Glutamatergic neuron (in vitro differentiated cells): ENCODE measurements around the gene ZNF451. TPM values are rescaled to one million over a fixed set of nuclear protein-coding genes. Genes with fewer than 3 reads are reported as not detected.
A peak's percentile ranks its signal among the peaks of the same experiment; 100 is the strongest.
"Not testable (repeated sequence)": the region's sequence is repeated elsewhere in the genome, so short reads cannot be mapped to it uniquely, and the experiment has no call there.

Experiments
- DNase-seq: peaks from one replicate; pipeline ENCODE4 v3.0.0; 2022
- H3K27ac Mint-ChIP-seq: one replicate; pipeline ENCODE4 v1.8.0; 2020; ENCODE audit warnings: mild to moderate bottlenecking, mixed read lengths, inconsistent platforms; ENCODE audit not compliant: unreplicated experiment
- H3K27me3 Mint-ChIP-seq: one replicate; pipeline ENCODE4 v1.8.0; 2020; ENCODE audit warnings: mild to moderate bottlenecking, moderate library complexity, mixed read lengths, inconsistent platforms; ENCODE audit not compliant: unreplicated experiment
- H3K36me3 Mint-ChIP-seq: one replicate; pipeline ENCODE4 v1.8.0; 2020; ENCODE audit warnings: mild to moderate bottlenecking, mixed read lengths, inconsistent platforms; ENCODE audit not compliant: unreplicated experiment
- H3K4me1 Mint-ChIP-seq: one replicate; pipeline ENCODE4 v1.8.0; 2020; ENCODE audit warnings: mild to moderate bottlenecking, low read depth, mixed read lengths, inconsistent platforms; ENCODE audit not compliant: unreplicated experiment
- H3K4me3 Mint-ChIP-seq: one replicate; pipeline ENCODE4 v1.8.0; 2020; ENCODE audit warnings: mild to moderate bottlenecking, mixed read lengths, inconsistent platforms; ENCODE audit not compliant: unreplicated experiment
- H3K9me3 Mint-ChIP-seq: one replicate; pipeline ENCODE4 v1.8.0; 2020; ENCODE audit warnings: mild to moderate bottlenecking, moderate library complexity, mixed read lengths, inconsistent platforms; ENCODE audit not compliant: unreplicated experiment
- CTCF ChIP-seq: fragments of 200-600 bp; sonication (generic); IDR thresholded peaks from one replicate; pipeline ENCODE4 v1.5.0; 2021; ENCODE audit not compliant: partially characterized antibody, unreplicated experiment
- total RNA-seq: library from RNA; stranded (reverse); fragmentation: NEBNext Ultra II Directional; extraction: Animal tissue kit (Norgen Biotek cat#: 25700); gene quantifications from one replicate; pipeline ENCODE4 v1.2.1, GENCODE V29; 2021; ENCODE audit not compliant: unreplicated experiment

The ZNF451 gene
- total RNA-seq, 1 donor from 2014 or later: 79.6 TPM

- H3K27me3 Mint-ChIP-seq: peaks cover 8% of the 10 kb centered on the region
- peaks cover 11% of the 10 kb centered on the region for H3K4me1 Mint-ChIP-seq
- no peaks in the 10 kb centered on the region for H3K9me3 Mint-ChIP-seq
- no peak overlapping the region for H3K4me3 Mint-ChIP-seq
- no peak overlapping the region for H3K27ac Mint-ChIP-seq
- TF ChIP-seq CTCF: no peak
- H3K36me3 Mint-ChIP-seq: no peaks in the 10 kb centered on the region
- no peak for DNase-seq
These were observed 4.5 kb upstream of the ZNF451 start for GRCh38 chr6:57085471-57085870.

- Mint-ChIP-seq H3K4me1 (peaks cover 17% of the 10 kb centered on the region), H3K27ac (no peak overlapping the region), H3K36me3 (no peaks in the 10 kb centered on the region), H3K4me3 (no peak overlapping the region), H3K9me3 (no peaks in the 10 kb centered on the region), H3K27me3 (peaks cover 6% of the 10 kb centered on the region)
- TF ChIP-seq CTCF: no peak
- DNase-seq: no peak
These were observed 3.1 kb upstream of the ZNF451 start for GRCh38 chr6:57086843-57087242.

- Mint-ChIP-seq H3K36me3 (no peaks in the 10 kb centered on the region), H3K27ac (peak overlapping the region; percentile 50), H3K27me3 (peaks cover 7% of the 10 kb centered on the region), H3K4me1 (peaks cover 24% of the 10 kb centered on the region), H3K4me3 (no peak overlapping the region), H3K9me3 (no peaks in the 10 kb centered on the region)
- TF ChIP-seq CTCF: no peak
- no peak for DNase-seq
These were observed 2.1 kb upstream of the ZNF451 start for GRCh38 chr6:57087916-57088315.

GRCh38 chr6:57089265-57089664 is 723 bp upstream of the ZNF451 start:
- peaks cover 7% of the 10 kb centered on the region for H3K27me3 Mint-ChIP-seq
- H3K4me3 Mint-ChIP-seq: peak overlapping the region; percentile 86
- peak overlapping the region; percentile 93 for H3K27ac Mint-ChIP-seq
- peaks cover 32% of the 10 kb centered on the region for H3K4me1 Mint-ChIP-seq
- no peak for DNase-seq
- no peak for TF ChIP-seq CTCF
- no peaks in the 10 kb centered on the region for H3K36me3 Mint-ChIP-seq
- H3K9me3 Mint-ChIP-seq: no peaks in the 10 kb centered on the region

- not testable (repeated sequence) for H3K9me3 Mint-ChIP-seq, H3K27ac Mint-ChIP-seq, DNase-seq, H3K27me3 Mint-ChIP-seq, H3K36me3 Mint-ChIP-seq, H3K4me3 Mint-ChIP-seq
- peaks cover 34% of the 10 kb centered on the region for H3K4me1 Mint-ChIP-seq
These were observed 575 bp downstream of the ZNF451 start for GRCh38 chr6:57090458-57091067.

GRCh38 chr6:57091375-57091774 is 1.4 kb downstream of the ZNF451 start:
- Mint-ChIP-seq H3K4me3 (peak overlapping the region; percentile 90), H3K27ac (peak overlapping the region; percentile 24), H3K4me1 (peaks cover 35% of the 10 kb centered on the region)
- not testable (repeated sequence) for DNase-seq, H3K36me3 Mint-ChIP-seq, H3K27me3 Mint-ChIP-seq, H3K9me3 Mint-ChIP-seq
